ENCODE data around the gene CDH18.

Gene CDH18, protein sequence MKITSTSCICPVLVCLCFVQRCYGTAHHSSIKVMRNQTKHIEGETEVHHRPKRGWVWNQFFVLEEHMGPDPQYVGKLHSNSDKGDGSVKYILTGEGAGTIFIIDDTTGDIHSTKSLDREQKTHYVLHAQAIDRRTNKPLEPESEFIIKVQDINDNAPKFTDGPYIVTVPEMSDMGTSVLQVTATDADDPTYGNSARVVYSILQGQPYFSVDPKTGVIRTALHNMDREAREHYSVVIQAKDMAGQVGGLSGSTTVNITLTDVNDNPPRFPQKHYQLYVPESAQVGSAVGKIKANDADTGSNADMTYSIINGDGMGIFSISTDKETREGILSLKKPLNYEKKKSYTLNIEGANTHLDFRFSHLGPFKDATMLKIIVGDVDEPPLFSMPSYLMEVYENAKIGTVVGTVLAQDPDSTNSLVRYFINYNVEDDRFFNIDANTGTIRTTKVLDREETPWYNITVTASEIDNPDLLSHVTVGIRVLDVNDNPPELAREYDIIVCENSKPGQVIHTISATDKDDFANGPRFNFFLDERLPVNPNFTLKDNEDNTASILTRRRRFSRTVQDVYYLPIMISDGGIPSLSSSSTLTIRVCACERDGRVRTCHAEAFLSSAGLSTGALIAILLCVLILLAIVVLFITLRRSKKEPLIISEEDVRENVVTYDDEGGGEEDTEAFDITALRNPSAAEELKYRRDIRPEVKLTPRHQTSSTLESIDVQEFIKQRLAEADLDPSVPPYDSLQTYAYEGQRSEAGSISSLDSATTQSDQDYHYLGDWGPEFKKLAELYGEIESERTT

DNA sequence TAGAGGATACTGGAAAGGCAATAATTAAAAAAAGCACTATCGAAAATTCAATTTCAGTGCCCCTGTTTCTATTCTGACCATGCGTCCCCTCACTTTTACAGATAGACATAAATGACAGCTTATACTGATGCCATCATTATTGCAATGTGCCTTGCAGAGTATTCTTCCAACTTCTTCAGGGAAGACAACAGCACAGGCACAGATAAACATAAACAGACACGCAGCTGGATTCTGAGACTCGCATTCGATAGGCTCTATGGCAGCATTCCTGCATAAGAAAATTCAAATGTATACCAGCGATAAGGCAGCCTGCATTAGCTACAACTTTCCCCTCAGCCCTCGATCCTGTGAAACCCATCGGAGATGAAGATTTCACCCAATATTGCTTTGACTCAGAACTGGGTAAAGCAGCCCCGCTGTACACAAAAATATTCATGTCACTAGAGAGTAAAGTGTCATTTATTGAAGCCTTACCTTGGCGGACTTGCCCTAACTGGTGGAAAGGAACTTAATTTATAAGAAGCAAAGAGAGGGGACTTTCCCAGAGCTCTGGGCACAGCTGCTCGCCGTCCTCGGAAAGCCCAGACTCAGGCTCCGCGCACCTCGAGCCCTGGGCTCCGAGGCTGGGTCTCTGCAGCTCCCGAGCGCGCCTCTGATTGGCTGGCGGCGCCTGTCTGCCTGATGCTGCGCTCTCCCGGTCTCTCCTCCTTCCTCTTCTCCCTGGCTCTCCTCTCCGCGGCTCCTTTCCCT is at the start of gene CDH18:
TSS of gene CDH18 (minus strand) at position 589 of the 750 bp plus-strand sequence. CDS start 149,214 bp downstream, outside the sequence.
- DNase-seq, result no peak

DNA sequence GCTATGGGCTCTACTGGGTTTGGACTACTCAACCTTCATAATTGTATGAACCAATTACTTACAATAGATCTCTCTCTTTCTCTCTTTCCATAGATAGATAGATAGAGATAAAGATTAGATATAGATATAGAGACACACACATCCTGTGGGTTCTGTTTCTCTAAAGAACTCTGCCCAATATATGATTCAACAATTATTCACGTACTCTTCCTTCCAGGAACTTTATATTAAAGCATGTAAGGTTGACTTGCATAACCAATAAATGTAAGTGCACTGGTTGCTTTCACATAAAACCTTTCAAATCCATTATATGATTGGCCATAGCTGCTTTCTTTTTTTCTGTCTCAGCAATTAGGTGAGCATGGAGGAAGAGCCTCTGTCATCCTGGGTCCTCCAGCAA is 46.7 kb upstream of the CDH18 start:
- DNase-seq, result no peak

DNA sequence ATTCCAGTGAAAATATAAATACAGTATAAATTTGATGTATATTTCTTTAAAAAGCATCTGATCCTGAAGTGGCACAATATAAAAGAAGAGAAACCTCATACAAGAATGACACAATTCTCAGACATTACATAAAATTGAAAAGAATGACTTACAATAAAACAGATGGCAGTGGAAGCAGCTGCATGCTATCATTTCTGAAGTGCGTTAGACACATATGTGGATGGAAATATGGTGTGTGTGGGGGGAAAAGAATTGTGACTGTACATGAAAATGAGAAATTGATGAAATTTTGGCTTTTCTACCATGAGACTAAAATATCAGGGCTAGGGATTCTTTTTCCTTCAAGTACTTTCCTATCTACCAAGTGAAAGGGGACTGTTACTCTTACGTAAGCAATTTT is 45.9 kb upstream of the CDH18 start:
- DNase-seq, result no peak

DNA sequence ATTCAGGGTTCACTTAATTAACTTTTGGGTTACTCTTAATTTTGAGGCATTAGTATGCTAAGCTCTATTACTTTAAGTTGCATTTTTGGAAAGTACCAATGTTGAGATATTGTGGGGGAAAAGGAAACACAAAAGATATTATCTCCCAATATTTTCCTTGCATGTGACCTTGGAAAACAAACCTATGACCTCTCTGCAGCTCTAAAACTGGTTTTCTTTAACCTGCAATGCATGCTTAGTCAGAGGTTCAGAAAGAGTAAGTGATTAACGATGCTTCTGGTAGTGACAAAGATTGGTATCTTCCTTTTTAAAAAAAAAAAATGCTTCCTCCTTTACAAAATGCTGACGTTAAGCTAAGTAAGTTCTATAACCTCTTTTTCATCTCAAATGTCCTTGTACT is 44.9 kb upstream of the CDH18 start:
- DNase-seq, result no peak

DNA sequence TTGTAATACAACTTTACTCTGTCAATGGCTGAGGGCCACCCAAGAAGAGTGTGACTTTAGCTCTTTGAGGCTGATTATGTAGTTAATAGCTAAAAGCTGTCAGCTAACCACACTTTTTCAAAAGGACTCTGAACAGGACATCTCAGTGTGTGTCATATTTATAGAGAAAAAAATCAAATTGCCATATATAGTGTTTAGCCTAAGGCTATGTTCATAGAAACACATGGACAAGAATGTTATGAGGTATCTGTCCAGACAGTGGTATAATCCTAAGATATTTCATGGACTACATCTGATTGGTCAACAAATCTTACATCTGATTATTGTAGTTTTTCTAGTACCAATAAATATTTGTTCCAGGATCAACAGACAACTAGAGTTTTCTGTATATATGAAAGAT is 42.1 kb upstream of the CDH18 start:
- no peak for DNase-seq

DNA sequence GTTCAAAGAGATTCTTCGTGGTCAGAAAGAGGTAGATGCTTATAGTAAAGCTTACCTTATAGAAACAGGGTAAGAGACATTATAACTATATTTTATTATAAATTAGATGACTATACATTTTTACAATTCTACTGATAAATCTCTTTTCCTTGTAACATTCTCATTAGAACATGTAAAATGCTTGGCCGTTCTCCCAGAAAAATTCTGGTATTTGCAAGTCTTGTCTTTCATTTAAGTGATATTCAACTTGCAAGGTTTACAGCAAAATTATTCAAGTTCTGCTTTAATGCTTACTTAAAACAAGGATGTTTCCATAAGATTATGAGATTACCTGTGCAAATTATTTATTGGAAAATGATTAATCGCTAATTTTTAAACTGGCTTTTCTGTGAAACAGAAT is 41.3 kb upstream of the CDH18 start:
- no peak for DNase-seq

DNA sequence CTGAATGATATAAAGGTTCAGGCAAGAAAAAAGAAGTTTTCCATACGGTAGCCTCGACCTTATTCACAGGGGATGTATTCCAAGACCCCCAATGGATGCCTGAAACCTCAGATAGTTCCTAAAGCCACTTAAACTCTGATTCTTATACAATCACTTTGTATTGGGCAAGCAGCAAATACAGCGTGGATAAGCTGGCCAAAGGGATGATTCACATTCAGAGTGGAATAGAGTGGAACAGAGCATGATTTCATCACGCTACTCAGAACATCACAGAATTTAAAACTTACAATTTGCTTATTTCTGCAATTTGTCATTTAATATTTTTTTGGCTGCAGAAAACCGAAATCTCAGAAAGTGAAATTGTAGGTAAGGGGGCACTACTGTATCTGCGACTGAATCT is 40.5 kb upstream of the CDH18 start:
- no peak for DNase-seq

DNA sequence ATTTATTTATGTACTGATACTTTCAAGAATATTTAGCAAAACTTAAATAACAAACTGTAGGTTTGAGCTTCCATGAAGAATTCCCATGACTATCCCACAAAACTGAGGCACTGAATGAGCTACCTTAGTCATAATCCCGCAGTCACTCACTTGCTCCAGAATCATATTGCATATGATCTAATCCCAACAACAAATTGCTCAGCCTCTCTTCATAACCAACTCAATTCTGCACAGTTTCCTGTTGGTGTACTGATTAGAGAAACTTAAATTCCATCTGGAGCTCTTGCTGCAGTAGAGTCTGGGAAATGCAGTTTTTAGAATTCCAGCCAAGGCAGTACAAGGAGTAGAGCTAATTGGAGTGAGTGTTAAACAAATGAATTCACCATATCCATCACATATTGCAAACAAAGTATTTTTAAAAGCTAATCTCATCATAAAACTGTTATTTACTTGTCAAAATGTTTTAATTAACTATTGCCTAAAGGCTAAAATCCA is 35.7 kb upstream of the CDH18 start:
- DNase-seq, result no peak

DNA sequence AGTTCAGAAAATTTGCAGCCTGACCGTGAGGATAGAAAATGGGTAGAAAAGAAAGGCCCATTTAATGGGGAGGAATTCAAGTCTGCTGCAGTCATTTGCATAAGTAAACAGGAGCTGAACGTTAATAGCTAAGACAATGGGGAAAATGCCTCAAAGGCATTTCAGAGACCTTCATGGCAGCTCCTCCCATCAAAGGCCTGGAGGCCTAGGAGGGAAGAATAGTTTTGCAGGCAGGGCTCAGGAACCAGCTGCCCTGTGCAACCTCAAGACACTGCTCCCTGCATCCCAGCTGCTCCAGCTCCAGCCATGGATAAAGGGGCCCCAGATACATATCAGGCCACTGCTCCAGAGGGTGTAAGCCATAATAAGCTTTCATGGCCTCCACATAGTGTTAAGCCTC is 32.2 kb upstream of the CDH18 start:
- DNase-seq, result no peak

DNA sequence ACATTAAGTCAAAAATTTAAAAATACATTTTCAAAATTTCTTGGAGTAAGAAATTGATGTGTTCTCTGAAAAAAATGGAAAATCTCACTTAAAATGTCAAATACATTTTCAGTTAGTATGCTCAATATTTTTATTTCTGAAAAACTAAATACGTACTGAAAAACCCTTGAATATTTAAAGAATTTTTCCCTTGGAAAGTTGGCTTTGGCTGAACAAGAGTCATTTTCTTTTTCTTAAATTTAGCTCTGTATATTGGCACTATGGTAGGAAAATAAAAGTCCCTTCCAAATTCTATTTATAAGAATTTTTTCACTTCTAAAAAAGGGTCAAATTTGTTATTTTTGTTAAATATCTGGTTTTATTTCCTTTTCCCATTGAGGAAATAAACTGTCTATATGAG is 29.0 kb upstream of the CDH18 start:
- no peak for DNase-seq

DNA sequence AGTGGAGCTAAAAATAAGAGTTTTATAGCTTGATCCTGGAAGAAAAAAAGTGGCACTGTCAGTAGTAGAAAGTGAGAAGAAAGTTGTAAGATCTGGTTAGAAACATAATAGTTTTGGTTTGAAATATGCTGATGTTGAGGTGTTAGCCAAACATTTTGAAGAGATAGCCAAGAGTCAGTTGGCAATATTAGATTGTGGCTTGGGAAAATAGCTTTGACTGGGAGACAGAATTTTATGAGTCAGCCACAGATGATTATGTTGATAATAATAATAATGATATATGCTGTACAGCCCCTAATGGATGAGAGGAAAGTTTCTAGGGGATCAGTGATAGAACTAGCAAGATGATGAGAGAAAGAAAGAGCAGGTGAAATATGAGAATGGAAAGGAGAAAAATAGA is 12.4 kb upstream of the CDH18 start:
- no peak for DNase-seq

DNA sequence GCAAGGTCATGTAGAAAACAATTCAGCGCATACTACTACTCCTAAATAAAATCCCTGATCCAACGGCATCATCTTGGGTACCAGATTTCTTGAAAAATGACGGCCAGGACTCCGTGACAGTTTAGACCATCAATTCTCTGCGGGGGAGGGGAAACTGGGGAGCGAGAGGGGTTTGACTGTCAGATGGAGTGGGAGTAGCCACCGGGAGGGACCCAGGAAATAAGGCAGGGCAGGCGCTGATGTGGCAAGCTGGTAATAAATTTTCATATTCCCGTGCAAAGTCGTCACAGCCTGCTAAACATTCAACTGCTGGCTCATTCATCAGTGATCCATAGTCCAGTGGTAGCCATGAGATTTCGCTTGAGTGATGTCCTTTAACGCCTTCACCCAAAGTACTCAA is 457 bp upstream of the CDH18 start:
- DNase-seq, result no peak

DNA sequence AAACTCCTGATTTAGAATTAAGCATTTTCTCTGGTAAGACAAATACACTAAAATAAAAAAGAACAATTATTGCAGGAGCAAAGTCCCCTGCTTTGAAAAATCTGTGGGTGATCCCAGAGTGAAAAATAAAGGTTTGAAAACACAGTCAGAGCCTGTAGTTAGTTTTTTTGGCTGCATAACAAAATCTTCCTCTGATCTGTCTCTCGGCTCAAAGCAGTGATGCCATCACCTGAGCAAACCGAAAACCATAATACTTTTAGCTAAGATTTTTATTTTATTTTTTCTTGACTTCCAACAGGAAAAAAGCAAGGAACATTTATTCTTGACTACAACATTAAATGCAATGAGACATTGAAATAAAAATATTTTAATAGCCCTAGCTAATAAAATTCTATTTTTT is 1.2 kb downstream of the CDH18 start:
- no peak for DNase-seq

DNA sequence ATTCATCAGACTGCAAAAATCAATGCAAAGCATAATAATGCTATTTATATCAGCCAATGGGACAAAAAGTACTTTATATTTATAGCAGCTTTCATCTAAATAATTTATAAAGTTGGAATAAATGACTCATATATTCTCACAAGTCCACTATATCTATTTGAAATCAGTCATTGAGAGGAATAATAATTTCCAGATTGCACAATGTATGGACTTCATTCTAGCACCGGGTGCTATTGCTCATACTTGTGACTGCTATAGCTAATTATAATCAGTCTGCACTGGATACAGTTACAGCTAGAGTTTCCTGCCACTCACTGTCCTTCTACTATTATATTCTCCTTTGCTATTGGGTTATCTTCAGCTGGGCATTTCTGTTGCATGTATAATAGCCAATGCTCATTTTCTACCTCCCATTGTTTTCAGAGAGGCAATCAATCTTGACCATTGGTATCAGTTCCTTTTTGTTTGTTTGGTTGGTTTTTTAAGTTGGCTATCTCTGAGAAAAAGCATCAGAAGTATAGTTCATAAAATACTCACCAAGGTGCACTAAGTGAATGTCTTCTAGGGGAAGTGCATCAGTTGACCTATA is 1.9 kb downstream of the CDH18 start:
- DNase-seq, result no peak

DNA sequence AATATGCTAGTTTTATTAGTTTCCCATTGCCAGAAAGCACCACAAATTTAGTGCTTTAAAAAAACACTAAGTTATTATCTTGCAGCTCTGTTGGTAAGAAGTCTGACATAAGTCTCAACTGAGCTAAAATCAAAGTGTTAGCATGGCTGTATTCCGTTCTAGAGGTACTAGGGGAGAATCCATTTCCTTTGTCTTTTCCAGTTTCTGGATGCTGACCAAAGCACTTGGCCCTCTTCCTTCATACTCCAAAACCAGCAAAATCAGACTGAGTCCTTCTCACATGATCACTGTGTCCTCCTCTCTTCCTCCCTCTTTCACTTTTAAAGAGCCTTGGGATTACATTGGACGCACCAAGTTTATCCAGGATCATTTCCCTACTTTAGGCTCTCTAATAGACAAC is 9.5 kb downstream of the CDH18 start:
- DNase-seq, result no peak

DNA sequence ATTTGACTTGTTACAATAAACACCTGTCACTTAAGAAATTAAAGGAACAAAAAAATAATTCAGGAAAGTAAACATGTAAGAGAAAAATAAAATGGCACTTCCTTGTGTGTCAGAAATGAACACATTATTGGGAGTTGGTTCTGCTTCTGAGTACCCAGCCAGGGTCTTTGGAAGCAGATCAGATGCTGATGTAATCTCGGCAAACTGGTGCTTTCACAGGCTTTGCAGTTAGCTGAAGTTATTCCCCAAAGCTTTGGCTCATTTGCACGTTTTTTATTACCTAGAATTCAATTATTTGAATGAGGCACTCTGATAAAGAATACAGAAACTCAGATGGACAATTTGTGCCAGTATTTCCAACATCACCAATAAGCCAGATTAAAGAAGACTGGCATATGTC is 10.9 kb downstream of the CDH18 start:
- DNase-seq, result no peak

DNA sequence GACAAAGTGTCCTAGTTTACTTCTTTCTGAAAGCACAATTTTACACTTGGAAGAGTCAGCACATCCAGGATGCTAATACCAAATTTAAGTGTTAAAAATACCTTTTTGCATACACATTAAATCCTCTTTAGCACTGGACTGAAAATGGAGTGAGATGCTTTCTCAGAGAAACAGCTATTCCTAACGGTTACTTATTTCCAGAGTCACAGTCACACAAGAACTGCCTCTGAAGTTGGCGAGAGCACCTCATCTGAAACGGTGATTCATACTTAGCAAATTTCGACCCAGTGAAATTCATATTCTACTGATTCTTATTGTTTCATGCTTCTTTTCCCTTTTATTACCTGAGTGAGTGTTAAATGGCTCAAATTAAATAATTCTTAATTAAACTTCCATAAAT is 12.2 kb downstream of the CDH18 start:
- no peak for DNase-seq

DNA sequence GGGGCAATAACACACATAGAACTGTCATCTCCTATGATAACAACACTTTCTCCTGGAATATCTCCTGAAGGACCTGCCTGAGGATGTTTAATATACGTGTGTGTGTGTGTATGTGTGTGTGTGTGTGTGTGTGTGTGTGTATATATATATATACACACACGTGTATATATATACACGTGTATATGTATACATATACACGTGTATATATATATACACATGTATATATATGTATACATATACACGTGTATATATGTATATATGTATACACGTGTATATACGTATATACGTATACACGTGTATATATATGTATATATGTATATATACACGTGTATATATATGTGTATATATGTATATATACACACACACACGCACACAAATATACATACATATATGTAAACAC is 27.5 kb downstream of the CDH18 start:
- no peak for DNase-seq

DNA sequence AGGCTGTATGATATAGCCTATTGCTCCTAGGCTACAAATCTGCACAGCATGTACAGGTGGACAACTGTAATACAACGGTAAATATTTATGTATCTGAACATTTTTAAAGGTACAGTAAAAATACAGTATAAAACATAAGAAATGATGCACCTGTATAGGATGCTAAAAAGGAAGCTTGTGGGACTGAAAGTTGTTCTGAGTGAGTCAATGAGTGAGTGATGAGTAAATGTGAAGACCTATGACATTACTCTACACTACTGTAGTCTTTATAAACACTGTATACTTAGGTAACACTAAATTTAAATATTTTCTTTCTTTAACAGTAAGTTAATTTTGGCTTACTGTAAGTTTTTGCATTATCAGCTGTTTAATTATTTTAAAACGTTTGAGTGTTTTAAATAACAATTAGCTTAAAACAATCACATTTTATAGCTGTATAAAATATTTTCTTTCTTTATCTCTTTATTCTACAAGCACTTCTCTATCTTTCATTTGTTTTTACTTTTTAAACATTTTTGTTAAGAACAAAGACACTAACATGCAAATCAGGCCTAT is 28.1 kb downstream of the CDH18 start:
- no peak for DNase-seq

DNA sequence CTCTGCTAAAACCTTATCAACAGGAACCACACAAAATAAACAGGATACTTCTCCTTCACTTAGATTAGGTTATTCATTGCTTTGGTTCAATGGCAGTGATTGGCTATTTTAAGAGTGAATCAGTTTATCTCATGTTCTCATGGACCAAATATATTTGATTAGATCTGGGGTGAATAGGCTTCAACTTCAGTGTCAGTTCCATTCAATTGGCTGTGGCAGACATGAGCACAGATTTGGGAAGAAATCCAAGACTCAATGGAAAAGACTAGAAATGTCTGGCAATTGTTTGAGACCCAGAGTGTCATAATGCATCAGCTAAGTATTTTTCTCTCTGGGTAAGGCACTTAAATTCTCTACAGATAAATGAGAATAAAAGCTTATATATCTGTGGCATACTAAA is 37.1 kb downstream of the CDH18 start:
- DNase-seq, result no peak

DNA sequence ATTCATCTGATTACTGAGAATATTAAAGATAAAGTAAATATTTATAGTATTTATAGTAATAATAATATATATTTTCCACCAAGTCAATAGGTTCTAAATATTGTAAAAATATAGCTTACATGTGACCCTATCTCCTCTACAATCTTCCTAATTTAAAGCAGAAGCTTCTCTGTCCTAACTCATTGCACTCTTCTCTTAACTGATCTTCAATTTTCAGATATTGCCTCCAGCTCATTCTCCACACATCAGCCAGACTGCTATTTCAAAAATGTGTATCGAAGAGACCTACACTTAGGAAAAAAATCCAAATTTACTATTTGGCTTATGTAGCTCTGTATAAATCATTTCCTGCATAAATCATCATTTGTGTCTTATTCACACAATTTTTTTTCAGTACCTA is 47.8 kb downstream of the CDH18 start:
- DNase-seq, result no peak

DNA sequence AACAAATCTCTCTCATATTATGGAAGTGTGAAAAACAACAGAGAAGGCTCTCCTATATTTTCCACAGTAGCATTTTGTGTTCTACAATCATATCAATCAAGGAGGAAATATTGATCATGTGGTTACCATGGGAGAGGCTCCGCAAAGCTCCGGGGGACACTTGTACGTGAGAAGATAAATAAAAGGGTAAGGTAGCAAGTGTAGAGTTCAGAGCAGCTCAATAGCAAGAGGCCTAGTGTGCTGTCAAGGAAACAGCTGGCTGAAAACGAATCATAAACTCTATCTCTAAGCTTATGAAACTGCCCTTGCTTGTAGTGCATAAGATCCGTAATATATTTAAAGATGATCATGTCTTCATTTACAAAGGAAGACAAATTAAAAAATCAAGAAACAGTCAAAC is 57.5 kb downstream of the CDH18 start:
- no peak for DNase-seq
